ENCODE data around the gene MTNR1A.

DNA sequence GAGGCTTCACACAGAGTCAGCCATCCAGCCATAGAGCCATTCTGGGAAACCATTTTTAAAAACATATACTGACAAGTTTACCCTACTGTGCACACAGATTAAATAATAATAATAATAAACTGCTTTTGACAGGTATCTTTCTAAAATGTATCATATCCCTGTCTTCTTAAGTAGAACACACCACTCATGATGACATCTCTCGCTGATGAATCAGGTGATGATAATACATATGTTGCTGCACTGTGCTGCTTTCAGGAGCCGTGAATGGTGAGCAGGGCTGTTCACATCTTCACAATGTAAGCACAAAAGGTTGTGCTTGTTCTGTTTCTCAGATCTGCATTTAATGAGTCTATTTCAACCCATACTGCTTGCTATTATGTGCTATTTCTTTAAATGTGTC, 3.5 kb downstream of the MTNR1A start:
- TF ChIP-seq, protein P1, sequence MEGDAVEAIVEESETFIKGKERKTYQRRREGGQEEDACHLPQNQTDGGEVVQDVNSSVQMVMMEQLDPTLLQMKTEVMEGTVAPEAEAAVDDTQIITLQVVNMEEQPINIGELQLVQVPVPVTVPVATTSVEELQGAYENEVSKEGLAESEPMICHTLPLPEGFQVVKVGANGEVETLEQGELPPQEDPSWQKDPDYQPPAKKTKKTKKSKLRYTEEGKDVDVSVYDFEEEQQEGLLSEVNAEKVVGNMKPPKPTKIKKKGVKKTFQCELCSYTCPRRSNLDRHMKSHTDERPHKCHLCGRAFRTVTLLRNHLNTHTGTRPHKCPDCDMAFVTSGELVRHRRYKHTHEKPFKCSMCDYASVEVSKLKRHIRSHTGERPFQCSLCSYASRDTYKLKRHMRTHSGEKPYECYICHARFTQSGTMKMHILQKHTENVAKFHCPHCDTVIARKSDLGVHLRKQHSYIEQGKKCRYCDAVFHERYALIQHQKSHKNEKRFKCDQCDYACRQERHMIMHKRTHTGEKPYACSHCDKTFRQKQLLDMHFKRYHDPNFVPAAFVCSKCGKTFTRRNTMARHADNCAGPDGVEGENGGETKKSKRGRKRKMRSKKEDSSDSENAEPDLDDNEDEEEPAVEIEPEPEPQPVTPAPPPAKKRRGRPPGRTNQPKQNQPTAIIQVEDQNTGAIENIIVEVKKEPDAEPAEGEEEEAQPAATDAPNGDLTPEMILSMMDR (conservative IDR thresholded peaks at IDR 0.05; ENCODE audit: low read depth in 2 of 2): no peak
- TF ChIP-seq REST (IDR thresholded peaks at IDR 0.05; ENCODE audit: unreplicated experiment) (no peak), EZH2 (IDR thresholded peaks at IDR 0.05; ENCODE audit: low read depth, unreplicated experiment) (no peak), JUNB (IDR thresholded peaks at IDR 0.05; ENCODE audit: unreplicated experiment) (no peak), EZH2phosphoT487 (IDR thresholded peaks at IDR 0.05; ENCODE audit: unreplicated experiment) (no peak), POLR2AphosphoS5 (IDR thresholded peaks at IDR 0.05; ENCODE audit: low read depth) (no peak), CREB1 (CRISPR knock-in tag; IDR thresholded peaks at IDR 0.05; ENCODE audit: low read depth) (no peak), ZNF331 (CRISPR knock-in tag; IDR thresholded peaks at IDR 0.05; ENCODE audit: low read depth) (no peak)
